DOHH2 (cell line): Measurements from ENCODE around the gene BAD.

Experiments used
- EZH2phosphoT487 ChIP-seq: fragments of 200-600 bp; sonication (generic); IDR thresholded peaks from 2 replicates; pipeline ENCODE4 v1.6.1; 2017; ENCODE audit warnings: borderline replicate concordance, mild to moderate bottlenecking, antibody characterized with exemption, low read length, moderate library complexity, mixed read lengths
- TF ChIP-seq, protein P1 (sequence below): fragments of 200-600 bp; sonication (generic); IDR thresholded peaks from one replicate; pipeline ENCODE4 v1.5.1; 2014; ENCODE audit warnings: antibody characterized with exemption, mild to moderate bottlenecking, low read depth, low read length; ENCODE audit not compliant: poor library complexity, severe bottlenecking

DNA sequence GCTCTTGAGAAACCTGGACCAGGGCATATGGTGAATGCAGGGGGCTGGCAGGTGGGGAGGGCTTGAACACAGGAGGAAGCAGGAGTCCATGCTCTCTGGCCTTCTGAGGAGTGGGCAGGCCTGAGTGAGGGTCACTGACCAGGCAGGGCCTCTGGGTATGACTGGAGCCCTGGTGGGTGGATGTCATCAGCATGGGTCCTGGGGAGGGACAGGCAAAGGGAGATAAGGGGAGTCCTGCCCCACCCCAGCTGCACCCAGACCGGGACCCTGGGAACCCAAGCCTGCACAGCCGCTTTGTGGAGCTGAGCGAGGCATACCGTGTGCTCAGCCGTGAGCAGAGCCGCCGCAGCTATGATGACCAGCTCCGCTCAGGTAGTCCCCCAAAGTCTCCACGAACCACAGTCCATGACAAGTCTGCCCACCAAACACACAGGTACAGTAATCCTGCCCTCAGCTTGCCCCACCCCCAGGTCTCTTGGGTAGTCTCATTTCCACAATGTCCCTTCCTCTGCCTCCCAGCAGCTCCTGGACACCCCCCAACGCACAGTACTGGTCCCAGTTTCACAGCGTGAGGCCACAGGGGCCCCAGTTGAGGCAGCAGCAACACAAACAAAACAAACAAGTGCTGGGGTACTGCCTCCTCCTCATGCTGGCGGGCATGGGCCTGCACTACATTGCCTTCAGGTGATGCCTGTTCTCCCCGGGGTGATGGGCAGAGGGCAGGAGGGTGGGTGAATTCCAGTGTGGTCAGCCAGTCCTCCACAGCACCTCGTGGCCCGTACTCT, 52.1 kb downstream of the BAD start:
- TF ChIP-seq, protein P1, sequence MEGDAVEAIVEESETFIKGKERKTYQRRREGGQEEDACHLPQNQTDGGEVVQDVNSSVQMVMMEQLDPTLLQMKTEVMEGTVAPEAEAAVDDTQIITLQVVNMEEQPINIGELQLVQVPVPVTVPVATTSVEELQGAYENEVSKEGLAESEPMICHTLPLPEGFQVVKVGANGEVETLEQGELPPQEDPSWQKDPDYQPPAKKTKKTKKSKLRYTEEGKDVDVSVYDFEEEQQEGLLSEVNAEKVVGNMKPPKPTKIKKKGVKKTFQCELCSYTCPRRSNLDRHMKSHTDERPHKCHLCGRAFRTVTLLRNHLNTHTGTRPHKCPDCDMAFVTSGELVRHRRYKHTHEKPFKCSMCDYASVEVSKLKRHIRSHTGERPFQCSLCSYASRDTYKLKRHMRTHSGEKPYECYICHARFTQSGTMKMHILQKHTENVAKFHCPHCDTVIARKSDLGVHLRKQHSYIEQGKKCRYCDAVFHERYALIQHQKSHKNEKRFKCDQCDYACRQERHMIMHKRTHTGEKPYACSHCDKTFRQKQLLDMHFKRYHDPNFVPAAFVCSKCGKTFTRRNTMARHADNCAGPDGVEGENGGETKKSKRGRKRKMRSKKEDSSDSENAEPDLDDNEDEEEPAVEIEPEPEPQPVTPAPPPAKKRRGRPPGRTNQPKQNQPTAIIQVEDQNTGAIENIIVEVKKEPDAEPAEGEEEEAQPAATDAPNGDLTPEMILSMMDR: no peak
- TF ChIP-seq EZH2phosphoT487: no peak
